SHP77 (cell line): ENCODE measurements around the gene PIEZO1.
"Not testable (repeated sequence)": the region's sequence is repeated elsewhere in the genome, so short reads cannot be mapped to it uniquely, and the experiment has no call there.

ENCODE experiments used
- DNase-seq, 2 experiments: peaks; one replicate each; lab custom pipeline; 2025; lab: John Stamatoyannopoulos, UW

PIEZO1 gene

GRCh38 chr16:88803264-88803987 lies 18.4 kb upstream of the PIEZO1 start, which contains the start of gene CDT1:
Gene CDT1, plus strand, starts transcription at chr16:88803789. Its CDS starts 43 bp downstream, at chr16:88803832.
- peak; percentile 56 to 75 for DNase-seq

GRCh38 chr16:88800277-88800592 lies 15.2 kb upstream of the PIEZO1 start:
- DNase-seq: no peak

GRCh38 chr16:88799569-88800276 lies 14.7 kb upstream of the PIEZO1 start:
- no peak for DNase-seq

- DNase-seq: peak; percentile 32 to 63
Observed at GRCh38 chr16:88798772-88799455, 13.9 kb upstream of the PIEZO1 start.

- no peak for DNase-seq
Observed at GRCh38 chr16:88798073-88798472, 13.1 kb upstream of the PIEZO1 start.

- DNase-seq: no peak
Observed at GRCh38 chr16:88796278-88796677, 11.3 kb upstream of the PIEZO1 start.

- DNase-seq: no peak
Observed at GRCh38 chr16:88793251-88793954, 8.4 kb upstream of the PIEZO1 start.

GRCh38 chr16:88792668-88793250 lies 7.7 kb upstream of the PIEZO1 start:
- DNase-seq: no peak

GRCh38 chr16:88792078-88792550 lies 7.1 kb upstream of the PIEZO1 start:
- DNase-seq: no peak

GRCh38 chr16:88790312-88791211 lies 5.5 kb upstream of the PIEZO1 start:
- DNase-seq: peak in 1 of 2 experiments; percentile 37

- no peak for DNase-seq
Observed at GRCh38 chr16:88789594-88789993, 4.6 kb upstream of the PIEZO1 start.

- not testable (repeated sequence) for DNase-seq
Observed at GRCh38 chr16:88788749-88789148, 3.7 kb upstream of the PIEZO1 start.

GRCh38 chr16:88787579-88788314 lies 2.7 kb upstream of the PIEZO1 start:
- no peak for DNase-seq

- DNase-seq: no peak
Observed at GRCh38 chr16:88784856-88785105, 239 bp downstream of the PIEZO1 start.

GRCh38 chr16:88784074-88784855 lies 755 bp downstream of the PIEZO1 start:
- no peak for DNase-seq

- DNase-seq: no peak
Observed at GRCh38 chr16:88783391-88784073, 1.5 kb downstream of the PIEZO1 start.

- no peak for DNase-seq
Observed at GRCh38 chr16:88782454-88783390, 2.3 kb downstream of the PIEZO1 start.
